Adrenal gland (tissue), 5 donors: ENCODE measurements around the gene DBNL.

Experiments
- CTCF ChIP-seq, 6 experiments: fragments of 450-650 bp in 4 of 6; fragments of 200-600 bp in 2 of 6; sonication (generic) in 1 of 6; IDR thresholded peaks; 1 replicate in 5 of 6; 2 replicates in 1 of 6; pipeline versions ENCODE4 v1.5.1 to v1.8.0; 2016 to 2021; ENCODE audit warnings: antibody characterized with exemption in 6 of 6, mild to moderate bottlenecking in 2 of 6, moderate library complexity in 1 of 6
- POLR2A ChIP-seq, 2 donors: fragments of 450-650 bp; IDR thresholded peaks; one replicate each; pipeline ENCODE4 v1.6.1; 2017; ENCODE audit warnings: antibody characterized with exemption in 2 of 2, mild to moderate bottlenecking in 2 of 2, moderate library complexity in 1 of 2
- donor health status: DM: no; HTN: no; CAD: no.

- TF ChIP-seq CTCF (IDR thresholded peaks at IDR 0.05) (no peak), POLR2A (IDR thresholded peaks at IDR 0.05) (no peak)
These were observed 42.1 kb downstream of the DBNL start for GRCh38 chr7:44086627-44087026.
